HUES48 (cell line): ENCODE results near the gene GLG1.
"Not testable (repeated sequence)": the region's sequence is repeated elsewhere in the genome, so short reads cannot be mapped to it uniquely, and the experiment has no call there.

ENCODE experiments used
- H3K27ac ChIP-seq: one replicate; pipeline ENCODE4 v1.7.0; 2013; ENCODE audit warnings: low read depth, low read length, inconsistent platforms
- H3K27me3 ChIP-seq: 2 replicates; pipeline ENCODE4 v1.6.1; 2013; ENCODE audit warnings: mild to moderate bottlenecking, low read length; ENCODE audit not compliant: control insufficient read depth, insufficient read depth
- H3K36me3 ChIP-seq: 2 replicates; pipeline ENCODE4 v1.6.1; 2013; ENCODE audit warnings: low read length; ENCODE audit not compliant: control insufficient read depth, insufficient read depth
- H3K4me1 ChIP-seq: 2 replicates; pipeline ENCODE4 v1.6.1; 2013; ENCODE audit warnings: mild to moderate bottlenecking, low read length; ENCODE audit not compliant: control insufficient read depth, insufficient read depth
- H3K4me3 ChIP-seq: 2 replicates; pipeline ENCODE4 v1.5.1; 2013; ENCODE audit warnings: mild to moderate bottlenecking, low read depth, low read length
- H3K9ac ChIP-seq: 2 replicates; pipeline ENCODE4 v1.6.1; 2013; ENCODE audit warnings: mild to moderate bottlenecking, low read depth, low read length, moderate library complexity
- H3K9me3 ChIP-seq: 2 replicates; pipeline ENCODE4 v1.6.1; 2013; ENCODE audit warnings: low read length; ENCODE audit not compliant: control insufficient read depth, insufficient read depth

Gene GLG1

DNA sequence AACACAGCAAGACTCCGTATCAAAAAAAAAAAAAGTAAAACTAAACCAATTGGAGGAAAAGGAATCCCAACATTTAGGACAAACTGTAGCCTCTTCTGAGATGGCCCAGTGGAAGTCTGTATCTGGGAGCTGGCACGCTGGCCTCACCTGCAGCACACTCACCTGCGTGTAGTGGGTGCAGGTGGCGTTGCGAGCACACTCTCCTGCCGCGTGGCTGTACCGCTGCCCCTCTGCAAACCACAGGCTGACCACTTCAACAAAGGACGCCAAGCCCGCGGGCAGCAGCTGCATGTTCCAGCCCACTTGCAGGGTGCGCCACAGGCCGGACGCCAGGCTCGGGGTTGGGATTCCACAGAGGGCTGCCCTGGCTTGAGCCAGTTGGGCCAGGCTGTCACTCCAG, 189.0 kb downstream of the GLG1 start:
- H3K9ac ChIP-seq, H3K27ac ChIP-seq, H3K4me3 ChIP-seq, H3K36me3 ChIP-seq, H3K4me1 ChIP-seq, H3K9me3 ChIP-seq, H3K27me3 ChIP-seq: not testable (repeated sequence)

DNA sequence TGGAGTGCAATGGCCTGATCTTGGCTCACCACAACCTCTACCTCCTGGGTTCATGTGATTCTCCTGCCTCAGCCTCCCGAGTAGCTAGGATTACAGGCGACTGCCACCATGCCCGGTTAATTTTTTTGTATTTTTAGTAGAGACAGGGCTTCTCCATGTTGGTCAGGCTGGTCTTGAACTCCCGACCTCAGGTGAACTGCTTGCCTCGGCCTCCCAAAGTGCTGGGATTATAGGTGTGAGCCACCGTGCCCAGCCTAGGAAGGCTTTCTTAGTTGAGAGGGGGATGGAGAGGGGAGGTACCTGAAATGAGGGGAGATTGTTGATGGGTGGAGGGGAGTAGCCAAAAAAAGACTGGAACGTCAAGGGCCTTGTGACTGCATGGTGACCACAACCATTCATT, 193.0 kb downstream of the GLG1 start:
- H3K4me1 ChIP-seq, H3K27ac ChIP-seq, H3K36me3 ChIP-seq, H3K9me3 ChIP-seq, H3K27me3 ChIP-seq, H3K4me3 ChIP-seq, H3K9ac ChIP-seq: not testable (repeated sequence)

DNA sequence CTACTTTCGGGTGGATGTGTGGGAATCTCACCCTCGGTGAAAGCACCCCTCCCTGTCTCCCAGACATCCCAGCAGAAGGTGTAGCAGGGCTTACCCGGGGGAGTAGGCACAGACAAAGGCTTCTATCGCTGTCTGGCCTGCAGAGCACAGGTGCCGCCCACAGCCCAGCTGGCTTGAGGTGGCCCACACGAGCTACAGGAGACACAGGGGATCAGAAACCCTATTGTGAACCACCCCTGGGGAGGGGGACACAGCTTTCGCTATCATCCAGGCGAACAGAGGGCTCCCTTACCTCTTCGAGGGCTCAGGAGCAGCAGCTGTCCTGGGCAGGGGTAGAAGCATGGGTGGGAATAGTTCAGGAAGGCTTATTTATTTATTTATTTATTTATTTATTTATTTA, 193.4 kb downstream of the GLG1 start:
- H3K27me3 ChIP-seq, H3K9ac ChIP-seq, H3K4me1 ChIP-seq: not testable (repeated sequence)

DNA sequence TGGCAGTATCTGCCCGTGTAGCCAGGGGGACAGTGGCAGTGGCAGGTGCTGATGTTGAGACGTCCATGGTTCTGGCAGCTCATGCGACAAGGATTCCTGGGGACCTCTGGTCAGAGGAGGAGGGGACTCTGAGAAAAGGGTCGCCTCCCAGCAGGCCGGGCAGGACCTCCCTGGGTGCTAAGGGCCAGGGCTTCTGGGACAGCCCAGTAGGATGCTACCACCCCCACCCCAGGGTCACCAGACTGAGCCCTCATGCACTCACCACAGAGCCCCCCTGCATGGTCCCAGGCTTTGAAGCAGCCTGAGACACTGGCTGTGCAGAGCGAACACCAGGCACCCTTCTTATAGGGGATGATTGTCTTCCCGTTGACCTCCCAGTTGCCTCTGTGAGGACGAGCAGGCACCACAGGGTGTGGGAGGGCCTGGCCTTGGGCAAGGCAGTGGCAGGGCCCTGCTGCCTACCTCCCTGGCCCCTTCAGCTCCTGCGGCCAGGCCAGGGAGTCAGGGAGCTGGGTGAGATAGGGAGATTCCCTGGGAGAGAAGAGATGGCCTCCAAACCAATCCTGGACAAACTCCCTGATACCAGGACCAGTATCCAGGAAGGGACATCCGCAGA, 194.0 kb downstream of the GLG1 start:
- not testable (repeated sequence) for H3K27ac ChIP-seq, H3K4me3 ChIP-seq, H3K9me3 ChIP-seq, H3K36me3 ChIP-seq, H3K4me1 ChIP-seq, H3K9ac ChIP-seq, H3K27me3 ChIP-seq

More for the DNA sequence above, 193.4 kb downstream of the GLG1 start:
- H3K36me3 ChIP-seq, H3K9me3 ChIP-seq, H3K4me3 ChIP-seq, H3K27ac ChIP-seq: not testable (repeated sequence)

DNA sequence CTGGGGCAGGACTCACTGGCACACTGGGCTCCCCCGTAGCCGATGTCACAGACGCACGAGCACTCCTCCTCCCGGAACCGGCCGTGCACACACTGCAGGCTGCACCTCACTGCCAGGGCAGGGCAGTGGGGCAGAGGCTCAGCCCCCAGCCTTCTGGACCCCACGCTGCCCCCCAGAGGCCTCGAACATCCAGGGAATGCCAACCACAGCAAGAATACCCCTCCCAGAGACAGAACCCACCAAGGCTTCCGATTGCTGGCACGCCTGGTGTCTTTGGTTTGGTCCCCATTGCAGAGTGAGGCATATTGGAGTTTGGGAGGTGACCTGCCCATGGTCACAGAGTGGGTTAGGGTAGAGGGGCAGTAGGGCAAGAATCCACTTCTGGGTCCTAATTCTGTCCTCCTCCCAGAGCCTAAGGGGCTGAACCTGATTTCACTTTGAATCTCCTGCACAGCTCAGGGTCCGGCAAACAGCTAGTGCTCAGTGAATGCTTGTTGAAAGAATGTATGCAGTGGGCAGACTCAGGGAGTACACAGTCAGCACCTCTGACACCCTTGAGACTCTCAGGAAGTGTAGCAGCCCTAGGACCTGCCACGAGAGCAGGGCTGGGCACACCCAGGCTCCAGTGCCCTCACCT, 194.7 kb downstream of the GLG1 start:
- H3K4me3 ChIP-seq, H3K27ac ChIP-seq, H3K9me3 ChIP-seq, H3K9ac ChIP-seq, H3K36me3 ChIP-seq, H3K27me3 ChIP-seq, H3K4me1 ChIP-seq: not testable (repeated sequence)

DNA sequence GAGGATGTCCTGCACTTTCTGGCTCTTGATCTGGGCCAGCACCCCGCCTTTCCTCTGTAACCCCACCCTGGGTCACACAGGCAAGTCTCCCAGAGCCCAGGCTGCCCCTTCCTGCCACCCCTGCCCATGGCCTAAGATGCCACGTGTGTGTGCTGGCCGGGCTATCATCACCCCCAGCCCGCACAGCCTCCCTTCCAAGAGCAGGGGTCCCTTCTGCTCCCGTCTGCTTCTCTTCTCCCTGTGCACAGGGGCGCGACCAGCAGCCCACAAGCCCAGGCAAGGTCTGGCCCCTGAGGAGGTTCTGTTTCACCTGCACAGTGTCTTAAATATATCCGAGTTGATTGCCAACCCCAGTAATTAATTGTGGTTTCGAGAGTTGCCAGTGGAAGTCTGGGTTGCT, 195.9 kb downstream of the GLG1 start:
- not testable (repeated sequence) for H3K9me3 ChIP-seq, H3K4me1 ChIP-seq, H3K27ac ChIP-seq, H3K9ac ChIP-seq, H3K27me3 ChIP-seq, H3K36me3 ChIP-seq, H3K4me3 ChIP-seq

DNA sequence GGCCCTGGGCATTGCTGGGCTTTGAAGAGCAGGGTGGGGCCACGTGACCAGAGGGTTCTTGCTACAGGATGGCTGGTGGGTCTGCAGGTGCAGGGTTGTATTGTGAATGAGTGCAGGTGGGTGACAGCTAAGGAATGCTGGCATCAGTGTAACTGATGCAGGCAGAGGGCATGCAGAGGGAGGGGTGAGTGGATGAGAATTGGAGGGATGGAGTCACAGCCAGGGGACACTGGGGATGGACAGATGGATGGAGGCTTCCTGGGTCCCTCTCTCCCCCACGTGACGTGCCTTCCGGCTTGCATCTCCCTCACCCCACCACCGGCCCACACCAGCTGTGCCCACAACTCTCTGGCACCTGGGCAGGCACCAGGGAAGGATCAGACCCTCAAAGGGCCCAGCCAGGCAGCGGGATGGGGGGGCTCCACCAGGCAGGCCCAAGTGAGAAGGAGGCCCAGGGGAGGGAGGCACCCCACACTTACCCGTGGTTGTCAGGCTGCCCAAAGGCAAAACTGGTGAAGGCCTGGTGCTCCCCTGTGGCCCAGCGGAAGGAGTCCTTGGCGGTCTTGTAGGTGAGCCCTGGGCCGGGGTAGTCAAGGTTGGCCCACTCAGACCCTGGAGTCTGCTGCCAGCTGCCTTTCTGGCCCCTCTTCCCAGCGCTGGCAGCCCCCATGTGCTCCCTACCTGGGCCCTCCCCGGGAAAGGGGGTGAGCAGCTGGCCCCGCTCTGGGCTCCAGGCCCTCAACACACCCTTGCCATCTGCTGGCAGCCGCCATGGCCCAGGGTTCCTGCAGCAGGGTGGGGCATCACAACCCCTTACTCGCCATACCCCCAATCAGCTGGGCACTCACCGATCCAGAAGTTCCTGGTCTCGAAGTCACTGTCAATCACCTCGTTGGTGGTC, 196.6 kb downstream of the GLG1 start:
- not testable (repeated sequence) for H3K9ac ChIP-seq, H3K36me3 ChIP-seq, H3K4me1 ChIP-seq, H3K27ac ChIP-seq, H3K4me3 ChIP-seq, H3K9me3 ChIP-seq, H3K27me3 ChIP-seq

DNA sequence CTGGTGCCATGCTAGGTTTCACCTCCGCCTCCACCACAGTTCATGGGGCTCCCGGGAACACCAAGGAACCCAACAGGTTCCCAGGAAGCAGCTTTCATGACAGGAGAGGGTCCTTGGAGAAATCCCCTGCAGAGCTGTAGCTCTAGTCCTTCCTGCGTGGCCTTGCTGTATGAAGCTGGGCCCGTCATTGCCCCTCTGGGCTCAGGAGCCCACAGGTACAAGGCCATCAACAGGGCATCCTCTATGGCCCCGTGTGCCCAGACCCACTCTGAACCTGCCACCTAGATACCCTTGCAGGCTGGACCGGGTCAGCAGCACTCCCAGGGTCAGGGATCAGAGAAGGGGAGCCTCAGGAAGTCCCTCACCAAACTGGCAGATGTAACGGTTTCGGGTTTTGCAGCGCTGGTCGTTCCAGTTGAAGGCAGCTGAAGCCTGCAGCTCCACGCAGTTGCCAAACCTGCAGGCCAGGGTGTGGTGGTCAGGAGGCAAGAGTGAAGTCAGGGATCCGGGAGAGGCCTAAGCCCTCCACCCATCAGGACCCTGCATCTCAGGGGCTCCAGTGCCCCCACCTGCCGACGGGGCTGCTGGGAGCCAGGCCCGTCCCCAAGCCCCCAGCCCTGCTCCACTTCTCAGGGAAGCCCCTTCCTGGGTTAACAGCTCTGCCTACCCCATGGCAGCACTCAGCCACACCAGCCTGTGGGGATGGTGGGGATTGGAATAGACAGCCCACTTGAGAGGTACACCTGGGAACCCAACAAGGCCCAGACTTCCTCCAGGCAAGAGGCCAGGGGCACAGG, 197.5 kb downstream of the GLG1 start:
- H3K4me3 ChIP-seq, H3K27ac ChIP-seq, H3K36me3 ChIP-seq, H3K9ac ChIP-seq, H3K27me3 ChIP-seq, H3K4me1 ChIP-seq, H3K9me3 ChIP-seq: not testable (repeated sequence)

DNA sequence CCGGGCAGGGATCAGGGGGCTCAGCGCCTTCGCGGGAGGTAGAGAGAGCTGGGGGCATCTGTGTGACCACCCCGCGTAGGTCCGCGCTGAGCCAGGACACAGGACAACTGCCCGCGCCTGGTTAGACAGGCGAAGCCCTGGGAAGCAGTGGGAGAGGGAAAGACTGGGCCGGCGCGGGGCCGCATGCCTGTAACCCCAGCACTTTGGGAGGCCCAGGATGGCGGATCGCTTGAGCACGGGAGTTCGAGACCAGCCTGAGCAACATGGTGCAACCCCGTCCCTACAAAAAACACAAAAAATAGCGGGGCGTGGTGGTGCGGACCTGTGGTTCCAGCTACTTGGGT, 199.6 kb downstream of the GLG1 start:
- not testable (repeated sequence) for H3K9me3 ChIP-seq, H3K27ac ChIP-seq, H3K4me1 ChIP-seq, H3K27me3 ChIP-seq, H3K36me3 ChIP-seq
- Histone ChIP-seq H3K9ac (peak overlapping the region; percentile 69; the same call in 1 of the 2 replicates), H3K4me3 (peak overlapping the region; percentile 56)

DNA sequence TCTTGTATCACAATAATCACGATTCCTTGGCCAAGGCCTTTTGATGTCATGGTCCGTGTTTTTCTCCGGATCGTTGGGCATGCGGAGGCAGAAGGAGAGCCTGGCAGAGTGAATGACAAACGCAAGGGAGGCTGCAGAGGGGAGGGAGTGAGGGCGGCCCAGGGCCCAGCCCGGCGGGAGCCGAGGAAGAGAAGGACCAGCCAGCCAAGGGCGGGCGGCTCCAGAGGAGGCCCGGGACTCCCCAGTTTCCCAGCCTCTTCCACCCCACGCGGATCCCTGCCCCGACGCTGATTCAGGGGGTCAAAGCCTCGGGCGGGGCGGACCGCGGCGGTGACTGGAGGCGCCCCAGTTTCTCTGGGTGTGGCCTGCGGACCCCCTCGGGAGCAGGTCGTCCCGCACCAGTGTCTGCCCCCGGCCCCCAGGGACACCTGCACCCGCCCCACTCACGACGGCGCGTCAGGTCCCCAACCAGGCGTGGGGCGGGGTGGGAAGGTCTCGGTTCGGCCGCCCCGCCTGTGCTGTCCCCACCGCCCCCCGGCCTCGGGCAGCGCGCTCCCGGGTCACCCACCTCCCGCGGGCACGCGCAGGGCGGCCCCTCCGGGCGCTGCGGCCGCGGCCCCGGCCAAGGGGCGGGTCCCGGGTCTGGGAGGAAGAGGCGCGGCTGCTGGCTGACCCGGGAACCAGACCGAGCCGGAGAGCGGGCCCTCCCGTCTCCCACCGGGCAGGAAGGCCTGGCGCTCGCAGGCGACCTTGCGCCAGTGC, 200.1 kb downstream of the GLG1 start:
- not testable (repeated sequence) for H3K27ac ChIP-seq, H3K27me3 ChIP-seq, H3K36me3 ChIP-seq, H3K9me3 ChIP-seq, H3K4me1 ChIP-seq
- Histone ChIP-seq H3K4me3 (peak overlapping the region; percentile 56), H3K9ac (peak overlapping the region; percentile 69; the same call in 1 of the 2 replicates)
